Endothelial cell of umbilical vein (primary cell): ENCODE measurements around the gene TMEM92. TPM values are rescaled to one million over a fixed set of nuclear protein-coding genes. Genes with fewer than 3 reads are reported as not detected.

Experiments
- BruUV-seq: library from RNA; stranded (reverse); fragments of 400-500 nt; replicated peaks from 2 replicates; lab custom pipeline; 2021; lab: Mats Ljungman, UMichigan
- CTCF ChIA-PET: fragments of 300-600, 350-600 bp; sonication (Branson Sonifier 250); formaldehyde crosslinking; loops from one replicate; lab custom pipeline; 2021; ENCODE audit warnings: antibody characterized with exemption, inconsistent platforms; lab: Charles Lee
- POLR2A ChIA-PET: fragments of 300-600, 350-600 bp; sonication (Branson Sonifier 250); formaldehyde crosslinking; loops from one replicate; lab custom pipeline; 2021; ENCODE audit warnings: antibody characterized with exemption, inconsistent platforms; lab: Charles Lee
- DNase-seq: peaks from one replicate; pipeline ENCODE4 v3.0.0-alpha.2; 2011; ENCODE audit warnings: low read depth, low spot score
- FAIRE-seq: peaks from 2 replicates; lab custom pipeline; 2011; peaks lifted over from hg19 to GRCh38; lab: Jason Lieb, UNC
- H2AFZ ChIP-seq: 2 replicates; pipeline ENCODE4 v1.6.0; 2012; ENCODE audit warnings: low read depth, low read length, control low read depth, inconsistent platforms
- H3K27ac ChIP-seq: 2 replicates; pipeline ENCODE4 v1.5.1; 2011; ENCODE audit warnings: low read depth, mild to moderate bottlenecking, control low read depth, low read length, moderate library complexity; ENCODE audit not compliant: insufficient read depth
- H3K27me3 ChIP-seq, 2 experiments: 2 replicates each; pipeline versions ENCODE4 v1.6.0 to v1.6.1; 2011; ENCODE audit warnings: low read length in 2 of 2, mixed read lengths in 1 of 2; ENCODE audit not compliant: control insufficient read depth in 2 of 2, insufficient read depth in 2 of 2
- H3K36me3 ChIP-seq, 2 experiments: 2 replicates in 1 of 2; 3 replicates in 1 of 2; pipeline ENCODE4 v1.5.1; 2011; ENCODE audit warnings: low read length in 2 of 2, mild to moderate bottlenecking in 1 of 2, moderate library complexity in 1 of 2; ENCODE audit not compliant: control insufficient read depth in 2 of 2, insufficient read depth in 2 of 2; ENCODE audit errors: extremely low read depth in 1 of 2
- H3K4me1 ChIP-seq: 3 replicates; pipeline ENCODE4 v1.5.1; 2011; ENCODE audit warnings: mild to moderate bottlenecking, low read length; ENCODE audit not compliant: control insufficient read depth, insufficient read depth; ENCODE audit errors: extremely low read depth
- H3K4me2 ChIP-seq: 2 replicates; pipeline ENCODE4 v1.6.1; 2011; ENCODE audit warnings: low read length, control low read depth, mixed read lengths; ENCODE audit not compliant: insufficient read depth
- H3K4me3 ChIP-seq, 3 experiments: fragments of 200-600 bp in 1 of 3; sonication (generic), shearing (Covaris generic) in 1 of 3; replicated peaks in 1 of 3; 2 replicates each; pipeline ENCODE4 v1.5.1; 2011 to 2016; ENCODE audit warnings: control low read depth in 3 of 3, low read length in 3 of 3, mild to moderate bottlenecking in 2 of 3, inconsistent platforms in 1 of 3, low read depth in 1 of 3, moderate library complexity in 1 of 3; ENCODE audit not compliant: insufficient read depth in 1 of 3
- H3K79me2 ChIP-seq: 2 replicates; pipeline ENCODE4 v1.6.0; 2012; ENCODE audit warnings: low read length, inconsistent platforms; ENCODE audit not compliant: control insufficient read depth, insufficient read depth
- H3K9ac ChIP-seq: replicated peaks from 2 replicates; pipeline ENCODE3; 2011; ENCODE audit warnings: low read length, control low read depth; ENCODE audit not compliant: insufficient read depth; ENCODE audit errors: extremely low read depth
- H3K9me1 ChIP-seq: replicated peaks from 3 replicates; pipeline ENCODE4 v1.6.0; 2011; ENCODE audit warnings: mild to moderate bottlenecking, low read length; ENCODE audit not compliant: control insufficient read depth, insufficient read depth; ENCODE audit errors: extremely low read depth
- H3K9me3 ChIP-seq: replicated peaks from 2 replicates; pipeline ENCODE4 v1.5.1; 2012; ENCODE audit warnings: low read length, inconsistent platforms; ENCODE audit not compliant: control insufficient read depth, insufficient read depth
- H4K20me1 ChIP-seq: replicated peaks from 2 replicates; pipeline ENCODE3; 2011; ENCODE audit warnings: mild to moderate bottlenecking, low read length; ENCODE audit not compliant: control insufficient read depth, insufficient read depth; ENCODE audit errors: extremely low read depth
- CTCF ChIP-seq, 2 donors: IDR thresholded peaks; 1 replicate in 1 of 2; 2 replicates in 1 of 2; pipeline ENCODE4 v1.5.1; 2011; ENCODE audit warnings: low read length in 2 of 2, mild to moderate bottlenecking in 2 of 2, moderate library complexity in 2 of 2, control low read depth in 1 of 2, inconsistent platforms in 1 of 2, low read depth in 1 of 2; ENCODE audit not compliant: insufficient read depth in 1 of 2; ENCODE audit errors: extremely low read depth in 1 of 2
- EZH2 ChIP-seq: IDR thresholded peaks from 2 replicates; pipeline ENCODE4 v1.6.1; 2012; ENCODE audit warnings: borderline replicate concordance, low read depth, mild to moderate bottlenecking, moderate library complexity, low read length, inconsistent platforms; ENCODE audit not compliant: severe bottlenecking
- FOS ChIP-seq: IDR thresholded peaks from 2 replicates; pipeline ENCODE4 v1.6.1; 2011; ENCODE audit warnings: mild to moderate bottlenecking, low read length, moderate library complexity, borderline replicate concordance; ENCODE audit not compliant: insufficient read depth
- GATA2 ChIP-seq: IDR thresholded peaks from 2 replicates; pipeline ENCODE4 v1.7.0; 2011; ENCODE audit warnings: low read depth, mild to moderate bottlenecking, moderate library complexity, mixed read lengths, low read length; ENCODE audit not compliant: insufficient read length, insufficient read depth
- JUN ChIP-seq: IDR thresholded peaks from 2 replicates; pipeline ENCODE4 v1.6.1; 2011; ENCODE audit warnings: borderline replicate concordance, low read depth; ENCODE audit not compliant: insufficient read length, insufficient read depth
- MAX ChIP-seq: IDR thresholded peaks from 2 replicates; pipeline ENCODE4 v1.6.1; 2011; ENCODE audit not compliant: insufficient read depth, insufficient read length
- MYC ChIP-seq: IDR thresholded peaks from one replicate; pipeline ENCODE4 v1.6.1; 2011; ENCODE audit warnings: mild to moderate bottlenecking, low read depth, low read length
- POLR2A ChIP-seq: IDR thresholded peaks from 2 replicates; pipeline ENCODE4 v1.6.1; 2012; ENCODE audit warnings: low read depth, mild to moderate bottlenecking, control low read depth, low read length
- POLR2AphosphoS5 ChIP-seq: IDR thresholded peaks from 2 replicates; pipeline ENCODE4 v1.6.1; 2012; ENCODE audit warnings: low read depth, mild to moderate bottlenecking, control low read depth, low read length, moderate library complexity; ENCODE audit not compliant: insufficient read depth
- dilution Hi-C: fragments of 300-500 bp; cut with MboI; formaldehyde crosslinking; loops from one replicate; pipeline ENCODE4 v1.15.0; 2019; ENCODE audit warnings: low sequenced_read_pairs; ENCODE audit not compliant: extremely low pct_ligation_motif_present
- intact Hi-C: fragments of 100-400 bp; cut with micrococcal nuclease; formaldehyde crosslinking; loops from one replicate; pipeline ENCODE4 v1.10.0; 2022
- polyA plus RNA-seq, 4 experiments: library from polyadenylated mRNA; depleted of rRNA in 3 of 4; stranded (reverse) in 3 of 4; unstranded in 1 of 4; fragments of >200 nt; gene quantifications; 2 replicates each; pipeline versions ENCODE4 v1.2.1 to v1.2.3, GENCODE V29; 2011 to 2012; ENCODE audit warnings: missing spikeins in 1 of 4
- total RNA-seq: library from RNA; stranded (reverse); gene quantifications from 2 replicates; pipeline ENCODE4 v1.2.3, GENCODE V29; 2021

TMEM92 gene
- total and polyA plus RNA-seq, 2 donors (not counting 3 experiments of a cell fraction or from before 2014, with no cell fraction given), result 0.03 TPM; not detected in 1

DNA sequence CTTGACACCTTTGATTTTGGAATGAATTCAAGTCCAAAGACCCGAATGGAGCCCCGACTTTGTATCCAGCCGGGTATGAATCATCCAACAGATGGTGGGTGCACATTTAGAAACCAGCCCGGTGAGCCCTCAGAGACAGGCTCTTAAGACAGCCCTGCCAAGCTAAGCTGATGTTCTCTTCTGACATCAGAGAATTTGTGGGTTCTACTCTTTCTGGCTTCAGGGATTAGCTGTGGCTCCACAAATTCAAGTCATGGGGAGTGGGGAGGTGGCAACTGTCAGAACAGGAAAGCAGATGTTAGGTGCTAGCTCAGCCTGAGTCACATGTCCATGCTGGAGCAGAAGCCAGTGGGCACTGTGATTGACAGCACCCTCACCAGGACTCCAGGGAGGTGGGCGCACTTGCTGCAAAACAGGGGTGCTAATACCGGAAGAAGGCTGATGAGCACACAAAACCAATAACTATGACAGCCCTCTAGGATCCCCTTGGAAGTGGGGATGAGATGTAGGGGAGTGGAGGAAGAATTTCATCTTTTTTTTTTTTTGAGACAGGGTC lies 40.3 kb downstream of the TMEM92 start:
- Histone ChIP-seq H3K9me1 (no peaks in the 10 kb centered on the region), H2AFZ (no peak overlapping the region), H3K4me2 (no peak overlapping the region), H3K9me3 (no peaks in the 10 kb centered on the region), H3K4me1 (no peaks in the 10 kb centered on the region), H3K27ac (no peak overlapping the region), H3K36me3 (no peaks in the 10 kb centered on the region), H3K9ac (no peak overlapping the region), H3K79me2 (no peaks in the 10 kb centered on the region), H4K20me1 (no peaks in the 10 kb centered on the region), H3K27me3 (peaks cover 24 to 31% of the 10 kb centered on the region in 2 experiments), H3K4me3 (no peak overlapping the region)
- intact Hi-C loops (loop anchor here (5.0 kb wide), 1 partner anchor 587 kb away; no protein-coding TSS in a partner anchor), dilution Hi-C loops (no loop called here)
- no peak for DNase-seq
- no peak for FAIRE-seq
- CTCF ChIA-PET, result interaction anchor here (1.5 kb wide), 1 partner anchor 114 kb away, joined by 3 read pairs; no protein-coding TSS in a partner anchor
- no TSS peak for BruUV-seq
- POLR2A ChIA-PET, result no interaction called here
- no peak for TF ChIP-seq MYC
- TF ChIP-seq EZH2, result no peak
- TF ChIP-seq JUN, result no peak
- TF ChIP-seq POLR2AphosphoS5, result no peak
- TF ChIP-seq POLR2A, result no peak
- TF ChIP-seq GATA2, result no peak
- no peak for TF ChIP-seq FOS
- TF ChIP-seq CTCF (IDR thresholded peaks at IDR 0.05; ENCODE audit: extremely low read depth in 1 of 2, insufficient read depth in 1 of 2, low read depth in 1 of 2, low read length in 2 of 2), result no peak
- TF ChIP-seq MAX, result no peak
